ENCODE measurements around the gene CPA2.

Gene CPA2

GRCh38 chr7:130275826-130276297, 9.2 kb downstream of the CPA2 start:
- no peak for TF ChIP-seq CTCF (conservative IDR thresholded peaks at IDR 0.05; ENCODE audit: low read depth)
- CTCF ChIA-PET = no interaction called here
- POLR2A ChIA-PET (ENCODE audit: low non-redundant PET) = no interaction called here
- H3K27ac ChIP-seq = peak overlapping the region; percentile 83; the same call in 1 of the 2 replicates
- DNase-seq (ENCODE audit: low spot score) = peak; percentile 72

GRCh38 chr7:130276796-130277762, 10.4 kb downstream of the CPA2 start:
- CTCF ChIA-PET = no interaction called here
- TF ChIP-seq CTCF (conservative IDR thresholded peaks at IDR 0.05; ENCODE audit: low read depth) = no peak
- POLR2A ChIA-PET (ENCODE audit: low non-redundant PET) = no interaction called here
- DNase-seq (ENCODE audit: low spot score) = peak; percentile 65
- H3K27ac ChIP-seq = peak overlapping the region; percentile 59

- DNase-seq (ENCODE audit: low spot score) = no peak
- ChIA-PET CTCF (no interaction called here), POLR2A (ENCODE audit: low non-redundant PET) (no interaction called here)
- no peak for TF ChIP-seq CTCF (conservative IDR thresholded peaks at IDR 0.05; ENCODE audit: low read depth)
- peak overlapping the region; percentile 59 for H3K27ac ChIP-seq
Measured at GRCh38 chr7:130277763-130278643, 11.3 kb downstream of the CPA2 start.

GRCh38 chr7:130278860-130279259, 12.2 kb downstream of the CPA2 start:
- peak overlapping the region; percentile 81 for H3K27ac ChIP-seq
- TF ChIP-seq CTCF (conservative IDR thresholded peaks at IDR 0.05; ENCODE audit: low read depth) = no peak
- ChIA-PET POLR2A (ENCODE audit: low non-redundant PET) (no interaction called here), CTCF (no interaction called here)
- DNase-seq (ENCODE audit: low spot score) = no peak

GRCh38 chr7:130279286-130279685, 12.6 kb downstream of the CPA2 start:
- peak overlapping the region; percentile 81 for H3K27ac ChIP-seq
- no peak for TF ChIP-seq CTCF (conservative IDR thresholded peaks at IDR 0.05; ENCODE audit: low read depth)
- DNase-seq (ENCODE audit: low spot score) = no peak
- CTCF ChIA-PET = no interaction called here
- POLR2A ChIA-PET (ENCODE audit: low non-redundant PET) = no interaction called here

- no peak for TF ChIP-seq CTCF (conservative IDR thresholded peaks at IDR 0.05; ENCODE audit: low read depth)
- CTCF ChIA-PET = no interaction called here
- POLR2A ChIA-PET (ENCODE audit: low non-redundant PET) = no interaction called here
- DNase-seq (ENCODE audit: low spot score) = no peak
- no peak overlapping the region for H3K27ac ChIP-seq
Measured at GRCh38 chr7:130279906-130280305, 13.2 kb downstream of the CPA2 start.
